NT2/D1 (cell line): Measurements from ENCODE around the gene FNDC3B.

Source experiments
- SUZ12 ChIP-seq: IDR thresholded peaks from 2 replicates; pipeline ENCODE4 v1.6.1; 2011; ENCODE audit not compliant: insufficient read length, insufficient read depth; ENCODE audit errors: extremely low read depth
- YY1 ChIP-seq: IDR thresholded peaks from 2 replicates; pipeline ENCODE4 v1.6.1; 2011; ENCODE audit not compliant: insufficient read length, insufficient read depth
- ZNF274 ChIP-seq: IDR thresholded peaks from 2 replicates; pipeline ENCODE4 v1.6.1; 2011; ENCODE audit warnings: mild to moderate bottlenecking, low read depth, low read length

GRCh38 chr3:172158741-172159140, 119.4 kb downstream of the FNDC3B start:
- no peak for TF ChIP-seq ZNF274
- no peak for TF ChIP-seq YY1
- TF ChIP-seq SUZ12, result no peak
